Renal pelvis (tissue), 4 donors: ENCODE measurements around the gene CELA2A. TPM values are rescaled to one million over a fixed set of nuclear protein-coding genes. Genes with fewer than 3 reads are reported as not detected.
"Not testable (repeated sequence)": the region's sequence is repeated elsewhere in the genome, so short reads cannot be mapped to it uniquely, and the experiment has no call there.

ENCODE experiments used
- DNase-seq: peaks from one replicate; pipeline ENCODE4 v3.0.0-alpha.2; 2013
- polyA plus RNA-seq, 3 donors: library from polyadenylated mRNA; unstranded; fragments of 120-200 nt; gene quantifications; one replicate each; pipeline ENCODE4 v1.2.1, GENCODE V29; 2013; ENCODE audit not compliant: insufficient read length in 3 of 3

CELA2A gene
- polyA plus RNA-seq, 3 donors, result 0.14 to 0.59 TPM; not detected in 1

DNA sequence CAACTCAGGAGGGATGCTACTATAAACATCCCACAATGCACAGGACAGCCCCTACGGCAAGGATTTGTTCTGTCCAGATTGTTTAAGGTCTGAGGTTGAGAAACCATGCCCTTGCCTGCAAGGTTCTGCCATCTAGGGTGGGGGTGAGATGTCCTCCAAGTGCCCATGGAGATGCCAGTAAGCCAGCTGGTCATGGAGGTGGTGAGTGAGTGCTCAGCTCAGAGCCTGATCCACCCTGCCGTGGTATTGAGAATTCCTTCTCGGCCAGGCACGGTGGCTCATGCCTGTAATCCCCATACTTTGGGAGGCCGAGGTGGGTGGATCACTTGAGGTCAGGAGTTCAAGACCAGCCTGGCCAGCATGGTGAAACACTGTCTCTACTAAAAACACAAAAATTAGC is 31.6 kb upstream of the CELA2A start:
- no peak for DNase-seq

DNA sequence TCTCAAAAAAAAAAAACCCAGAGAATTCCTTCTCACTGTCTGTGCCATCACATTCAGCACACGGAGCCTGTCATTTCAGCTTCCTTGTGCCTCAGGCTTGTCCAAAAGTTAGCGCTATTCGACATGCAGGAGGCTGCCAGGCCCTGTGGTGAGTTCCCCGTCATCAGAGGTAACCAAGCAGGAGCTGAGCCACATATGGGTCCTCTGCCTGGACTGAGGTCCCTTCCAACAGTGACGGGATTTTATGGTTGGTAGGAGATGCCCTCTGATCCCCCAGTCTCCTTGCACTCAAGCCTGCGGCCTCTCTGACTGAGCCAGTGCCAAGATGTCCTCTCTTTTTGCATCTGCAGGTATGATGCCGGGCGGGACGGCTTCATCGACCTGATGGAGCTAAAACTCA is 31.0 kb upstream of the CELA2A start:
- DNase-seq, result no peak

DNA sequence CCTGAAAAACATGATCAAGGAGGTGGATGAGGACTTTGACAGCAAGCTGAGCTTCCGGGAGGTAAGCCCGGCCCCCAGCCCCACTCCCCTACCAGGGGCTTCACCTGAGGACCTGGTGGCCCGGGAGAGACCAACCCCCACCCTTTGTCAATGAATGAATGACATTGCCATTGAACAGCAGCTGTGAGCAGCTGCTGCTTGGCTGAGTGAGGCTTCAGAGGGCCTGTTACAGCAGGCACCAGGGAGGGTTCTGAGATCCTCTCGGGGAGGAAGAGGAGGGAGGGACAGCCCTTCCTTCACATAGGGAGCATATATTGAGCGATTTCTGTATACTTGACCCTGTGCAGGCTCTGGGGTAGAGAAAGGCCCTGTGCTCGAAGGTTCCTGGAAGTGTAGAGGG is 30.6 kb upstream of the CELA2A start:
- DNase-seq, result no peak

DNA sequence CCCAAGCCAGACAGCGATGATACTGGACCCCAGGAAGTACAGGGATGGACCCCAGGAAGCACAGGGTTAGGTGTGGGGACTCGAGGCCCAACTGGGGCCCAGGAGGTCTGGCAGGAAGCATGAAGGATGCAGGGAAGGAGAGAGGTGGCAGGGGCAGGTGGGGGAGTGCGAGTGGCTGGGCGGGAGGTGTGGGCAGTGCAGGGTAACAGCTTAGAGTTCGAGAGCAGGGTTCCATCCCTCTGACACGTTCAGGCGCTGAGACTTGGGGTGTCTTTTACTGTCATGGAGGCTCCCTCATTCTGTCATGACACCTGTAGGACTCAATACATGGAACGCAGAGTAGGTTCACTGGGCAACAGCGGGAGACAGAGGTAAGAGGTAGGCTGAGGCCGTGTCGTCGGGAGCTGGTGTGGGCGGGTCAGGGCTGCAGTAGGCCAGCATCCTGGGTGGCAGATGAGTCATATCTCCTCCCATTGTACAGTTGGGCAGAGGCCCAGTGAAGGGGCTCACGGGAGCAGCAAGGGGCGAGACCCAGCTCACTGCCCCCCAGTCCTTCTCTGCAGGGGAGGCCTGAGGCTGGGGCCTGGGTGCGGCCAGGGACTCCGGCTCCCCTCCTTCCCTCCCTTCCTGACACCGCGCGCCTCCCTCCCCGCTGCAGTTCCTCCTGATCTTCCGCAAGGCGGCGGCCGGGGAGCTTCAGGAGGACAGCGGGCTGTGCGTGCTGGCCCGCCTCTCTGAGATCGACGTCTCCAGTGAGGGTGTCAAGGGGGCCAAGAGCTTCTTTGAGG is 29.8 kb upstream of the CELA2A start:
- DNase-seq, result no peak

DNA sequence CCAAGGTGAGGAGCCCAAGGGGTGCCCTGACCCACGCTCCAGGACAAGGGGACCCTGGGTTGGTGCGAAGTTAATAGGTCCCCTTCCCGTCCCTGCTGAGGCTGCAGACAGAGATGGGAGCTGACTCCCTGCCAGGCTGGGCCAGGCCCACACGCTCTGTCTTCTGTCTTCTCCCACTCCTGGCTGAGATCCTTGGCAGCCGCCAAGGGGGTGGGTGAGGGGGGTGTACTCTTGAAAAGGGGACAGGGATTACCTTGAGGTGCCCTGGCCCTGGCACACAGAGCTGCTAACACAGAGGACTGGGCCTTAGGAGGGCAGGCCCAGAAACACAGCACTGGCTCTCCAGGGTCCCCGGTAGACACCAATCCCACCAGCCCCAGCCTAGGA is 29.3 kb upstream of the CELA2A start:
- DNase-seq, result no peak

DNA sequence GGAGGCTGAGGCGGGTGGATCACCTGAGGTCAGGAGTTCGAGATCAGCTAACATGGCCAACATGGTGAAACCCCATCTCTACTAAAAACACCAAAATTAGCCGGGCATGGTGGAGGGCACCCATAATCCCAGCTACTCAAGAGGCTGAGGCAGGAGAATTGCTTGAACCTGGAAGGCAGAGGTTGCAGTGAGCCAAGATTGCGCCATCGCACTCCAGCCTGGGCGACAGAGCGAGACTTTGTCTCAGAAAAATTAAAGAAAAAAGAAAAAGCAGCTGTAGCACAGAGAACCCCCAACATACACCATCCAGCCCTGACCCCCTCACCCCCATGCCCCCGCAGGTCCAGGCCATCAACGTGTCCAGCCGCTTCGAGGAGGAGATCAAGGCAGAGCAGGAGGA is 28.3 kb upstream of the CELA2A start:
- not testable (repeated sequence) for DNase-seq

DNA sequence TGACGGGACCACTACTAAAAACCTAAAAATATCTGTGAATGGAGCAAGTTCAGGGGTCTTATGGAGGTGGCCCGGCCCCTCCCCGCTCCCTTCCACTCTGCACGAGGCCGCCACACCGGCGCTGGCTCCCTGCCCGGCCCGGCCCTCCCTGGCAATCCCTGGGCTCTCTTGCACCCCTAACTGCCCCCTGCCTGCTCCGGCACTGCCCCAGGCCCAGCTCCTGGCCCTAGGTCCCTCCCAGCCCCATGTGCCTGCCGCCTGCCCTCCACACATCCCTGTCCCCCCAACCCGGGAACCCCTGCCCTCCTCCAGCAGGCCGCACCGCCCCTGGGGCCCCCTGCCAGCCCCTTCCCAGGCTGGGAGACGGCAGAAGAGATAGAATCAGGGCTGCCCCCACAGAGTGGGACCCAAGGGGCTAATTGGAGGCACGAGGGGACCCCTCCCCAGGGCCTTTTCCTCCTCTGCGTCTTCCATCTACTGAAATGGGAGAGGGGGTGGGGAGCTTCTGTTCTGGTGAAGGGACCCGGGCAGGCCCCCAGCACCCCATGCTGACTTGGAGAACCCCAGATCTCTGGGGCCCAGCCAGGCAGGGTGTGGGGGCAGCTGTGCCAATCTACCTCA is 27.6 kb upstream of the CELA2A start:
- DNase-seq, result no peak

DNA sequence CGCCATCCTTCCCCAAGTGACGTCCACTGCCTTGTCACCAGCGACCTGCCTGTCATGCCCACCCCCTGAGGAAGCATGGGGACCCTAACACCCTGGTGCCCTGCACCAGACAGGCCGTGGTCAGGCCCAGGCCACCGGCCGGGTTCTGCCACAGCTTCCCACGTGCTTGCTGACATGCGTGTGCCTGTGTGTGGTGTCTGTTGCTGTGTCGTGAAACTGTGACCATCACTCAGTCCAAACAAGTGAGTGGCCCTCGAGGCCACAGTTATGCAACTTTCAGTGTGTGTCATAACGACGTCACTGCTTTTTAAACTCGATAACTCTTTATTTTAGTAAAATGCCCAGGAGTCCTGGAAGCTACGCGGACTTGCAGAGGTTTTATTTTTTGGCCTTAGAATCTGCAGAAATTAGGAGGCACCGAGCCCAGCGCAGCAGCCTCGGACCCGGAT is 26.8 kb upstream of the CELA2A start:
- DNase-seq, result no peak

DNA sequence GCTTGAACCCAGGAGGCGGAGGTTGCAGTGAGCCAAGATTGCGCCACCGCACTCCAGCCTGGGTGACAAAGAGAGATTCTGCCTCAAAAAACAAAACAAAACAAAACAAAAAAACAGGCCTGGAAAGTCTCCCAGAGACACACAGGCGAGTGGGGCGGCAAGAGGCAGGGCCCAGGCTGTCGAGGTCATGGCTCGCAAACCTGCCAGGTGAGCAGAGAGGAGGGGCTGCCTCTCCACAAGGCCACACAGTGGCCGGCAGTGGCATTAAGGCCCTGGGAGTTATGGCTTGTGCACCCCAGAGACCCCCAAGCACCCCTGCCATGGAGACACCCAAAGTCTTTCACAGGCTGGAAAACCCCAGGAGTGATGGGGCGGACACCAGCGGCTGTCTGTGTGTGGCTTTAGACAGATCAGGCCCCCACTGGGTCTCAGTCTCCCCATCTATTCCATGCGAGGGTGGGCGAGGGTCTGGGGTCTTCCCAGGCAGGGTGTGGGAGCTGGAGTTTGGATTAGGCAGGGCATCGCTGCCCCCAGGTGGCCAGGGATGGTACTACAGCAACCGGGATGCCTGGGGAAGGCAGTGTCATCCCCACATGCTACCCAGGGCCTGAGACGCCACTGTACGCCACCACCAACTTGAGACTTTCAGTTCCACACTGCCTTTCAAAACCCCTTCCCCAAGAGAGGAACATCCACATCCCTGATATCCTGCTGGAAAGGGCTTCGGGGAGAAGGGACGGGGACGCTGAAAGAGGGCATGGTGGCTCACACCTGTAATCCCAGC is 25.6 kb upstream of the CELA2A start:
- DNase-seq, result no peak

DNA sequence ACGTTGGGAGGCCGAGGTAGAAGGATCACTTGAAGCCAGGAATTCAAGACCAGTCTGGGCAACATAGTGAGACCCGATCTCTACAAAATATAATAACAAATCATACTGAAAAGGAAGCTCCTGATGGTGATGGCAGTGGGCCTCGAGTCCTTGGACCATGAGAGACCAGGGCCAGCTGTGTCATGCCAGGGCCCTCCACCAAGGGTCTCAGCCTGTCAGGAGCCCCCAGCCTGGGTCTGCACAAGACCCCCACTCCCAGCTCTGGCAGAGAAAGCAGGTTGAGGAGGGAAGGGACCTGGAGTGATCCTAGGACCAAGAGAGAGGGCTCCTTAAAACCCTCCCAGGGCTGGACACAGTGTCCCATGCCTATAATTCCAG is 25.0 kb upstream of the CELA2A start:
- no peak for DNase-seq

DNA sequence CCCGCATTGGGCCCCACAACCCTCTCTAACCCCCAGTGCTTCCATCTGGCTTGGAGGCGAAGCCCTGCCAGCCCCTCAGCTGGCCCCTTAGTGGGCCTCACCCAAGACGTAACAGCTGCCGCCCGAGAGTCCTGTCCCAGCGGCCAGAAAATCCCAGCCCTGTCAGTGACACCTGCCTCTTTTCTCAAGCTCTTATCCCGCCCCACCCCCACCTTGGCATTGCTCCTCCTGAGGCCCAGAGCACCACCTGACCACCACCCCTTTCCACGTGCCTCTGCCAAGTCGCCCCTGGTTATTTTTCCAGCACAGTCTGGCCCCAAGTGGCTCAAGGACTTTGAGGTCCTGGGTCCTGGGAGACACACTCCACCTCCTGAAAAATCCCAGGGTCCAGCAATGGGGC is 24.2 kb upstream of the CELA2A start:
- DNase-seq, result no peak

DNA sequence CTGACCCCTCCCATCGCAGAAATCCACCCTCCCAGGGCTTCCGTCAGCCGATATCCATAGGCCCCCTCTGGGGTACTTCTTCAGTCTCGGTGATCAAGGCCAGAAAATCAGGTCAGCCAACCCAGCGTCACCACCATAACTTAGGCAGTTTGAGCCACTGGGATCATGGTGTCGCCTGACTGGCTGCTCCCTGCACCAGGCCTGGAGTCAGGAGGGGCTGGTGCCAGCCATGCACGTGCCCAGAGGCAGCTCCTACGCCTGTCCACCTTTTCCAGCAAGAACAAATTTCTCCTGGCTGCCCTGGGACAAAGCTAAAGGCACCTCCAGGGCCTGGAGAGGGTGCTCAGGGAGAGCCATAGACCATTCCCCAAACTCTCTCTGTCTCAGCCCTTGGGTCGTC is 23.1 kb upstream of the CELA2A start:
- DNase-seq, result no peak

DNA sequence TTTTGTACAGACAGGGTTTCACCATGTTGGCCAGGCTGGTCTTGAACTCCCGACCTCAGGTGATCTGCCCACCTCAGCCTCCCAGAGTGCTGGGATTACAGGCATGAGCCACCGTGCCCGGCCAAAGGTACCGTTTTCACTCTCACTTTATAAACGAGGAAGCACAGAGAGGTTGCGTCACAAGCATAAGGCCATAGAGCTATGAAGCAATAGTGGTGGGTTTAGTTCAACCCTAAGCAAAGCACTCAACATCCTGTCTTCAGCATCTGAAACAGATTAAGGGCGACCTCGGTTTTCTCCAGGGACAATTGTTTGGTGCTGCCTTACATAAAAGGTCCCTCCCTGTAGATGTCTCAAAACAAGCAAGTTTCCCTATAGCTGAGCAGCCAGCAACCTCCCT is 21.8 kb upstream of the CELA2A start:
- DNase-seq, result not testable (repeated sequence)

DNA sequence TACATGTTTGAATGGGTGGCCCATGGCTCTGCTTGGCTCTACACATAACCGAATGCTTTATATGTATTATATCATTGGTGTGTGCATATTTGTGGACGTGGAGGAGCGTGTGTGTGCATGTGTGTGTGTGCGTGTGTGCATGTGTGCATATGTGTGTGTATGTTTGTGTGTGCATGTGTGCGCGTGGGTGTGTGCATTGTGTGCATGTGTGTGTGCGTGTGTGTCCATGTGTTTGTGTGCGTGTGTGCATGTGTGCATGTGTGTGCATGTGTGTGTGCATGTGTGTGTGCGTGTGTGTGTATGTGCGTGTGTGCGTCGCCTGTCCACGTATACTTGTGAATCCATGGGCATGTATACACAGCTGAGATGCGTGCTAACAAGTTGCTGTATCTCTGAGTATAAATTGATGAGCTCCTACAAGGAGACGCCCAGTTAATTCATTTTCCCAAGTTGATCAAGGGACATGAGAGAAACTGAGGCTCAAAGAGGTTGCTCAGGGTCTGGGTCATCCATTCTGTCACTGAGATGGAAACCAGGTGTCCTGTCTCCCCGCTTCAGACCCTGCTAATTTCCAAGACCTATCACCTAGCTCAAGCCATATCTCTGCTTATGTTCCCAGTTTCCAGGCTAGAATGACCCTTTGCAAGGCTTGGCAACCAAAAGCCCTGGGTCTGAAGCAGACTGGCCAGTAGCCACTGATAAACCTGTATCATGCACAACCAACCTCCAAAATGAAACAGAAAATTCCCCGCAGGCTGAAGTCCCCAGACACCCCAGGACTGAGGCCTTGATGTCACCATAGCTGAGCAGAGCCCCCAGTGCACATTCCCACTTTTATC is 21.1 kb upstream of the CELA2A start:
- no peak for DNase-seq

DNA sequence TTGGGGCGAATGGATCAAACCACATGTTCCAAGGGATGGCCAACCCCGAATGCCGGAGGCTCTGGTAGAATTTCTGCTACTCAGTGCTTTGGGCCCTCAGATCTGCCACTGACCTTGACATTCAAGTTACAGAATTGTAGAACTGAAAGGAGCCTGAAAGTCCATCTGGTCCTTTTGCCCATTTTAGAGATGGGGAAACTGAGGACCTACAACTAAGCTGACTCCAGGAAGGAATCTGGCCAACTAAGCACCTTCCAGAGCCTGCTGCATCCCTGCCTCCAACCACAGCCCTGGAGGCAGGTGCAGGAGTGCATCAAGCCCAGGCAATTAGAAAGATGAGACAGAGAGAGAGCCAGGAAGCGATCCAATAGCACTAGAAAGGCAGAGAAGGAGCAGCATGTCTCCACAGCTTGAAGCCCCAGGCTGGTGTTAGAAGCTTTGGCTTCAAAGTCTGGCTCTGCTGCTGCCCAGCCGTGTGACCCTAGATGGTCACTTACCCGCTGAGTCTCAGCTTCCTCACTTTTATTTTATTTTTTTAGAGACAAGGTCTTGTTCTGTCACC is 19.6 kb upstream of the CELA2A start:
- no peak for DNase-seq

DNA sequence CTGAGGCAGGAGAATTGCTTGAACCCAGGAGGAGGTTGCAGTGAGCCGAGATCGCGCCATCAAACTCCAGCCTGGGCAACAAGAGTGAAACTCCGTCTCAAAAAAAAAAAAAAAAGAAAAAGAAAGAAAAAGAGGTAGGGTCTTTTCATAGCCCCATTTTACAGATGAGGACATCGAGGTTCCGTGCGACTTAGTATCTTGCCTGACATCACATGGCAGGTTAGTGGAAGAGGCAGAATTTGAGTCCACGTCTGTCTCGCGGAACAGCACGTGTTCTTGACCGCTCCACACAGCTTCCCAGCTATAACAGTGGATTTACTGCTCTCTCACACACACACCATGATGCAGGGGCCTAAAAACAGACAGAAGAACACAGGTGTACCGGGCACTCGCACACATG is 17.2 kb upstream of the CELA2A start:
- no peak for DNase-seq

DNA sequence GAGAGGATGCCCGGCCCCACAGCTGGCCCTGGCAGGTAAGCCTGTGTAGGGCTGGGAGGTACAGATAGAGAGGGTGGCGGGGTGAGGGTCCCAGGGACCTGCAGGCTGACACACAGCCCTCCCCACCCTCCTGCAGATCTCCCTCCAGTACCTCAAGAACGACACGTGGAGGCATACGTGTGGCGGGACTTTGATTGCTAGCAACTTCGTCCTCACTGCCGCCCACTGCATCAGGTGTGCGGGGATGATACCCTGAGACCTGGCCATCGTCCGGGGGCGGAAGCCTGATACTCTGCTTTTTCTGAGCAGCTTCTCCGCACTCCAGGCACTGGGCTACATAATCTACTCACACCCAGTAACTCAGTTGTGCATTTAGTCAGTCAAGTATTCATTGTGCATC is 16.2 kb upstream of the CELA2A start:
- no peak for DNase-seq

DNA sequence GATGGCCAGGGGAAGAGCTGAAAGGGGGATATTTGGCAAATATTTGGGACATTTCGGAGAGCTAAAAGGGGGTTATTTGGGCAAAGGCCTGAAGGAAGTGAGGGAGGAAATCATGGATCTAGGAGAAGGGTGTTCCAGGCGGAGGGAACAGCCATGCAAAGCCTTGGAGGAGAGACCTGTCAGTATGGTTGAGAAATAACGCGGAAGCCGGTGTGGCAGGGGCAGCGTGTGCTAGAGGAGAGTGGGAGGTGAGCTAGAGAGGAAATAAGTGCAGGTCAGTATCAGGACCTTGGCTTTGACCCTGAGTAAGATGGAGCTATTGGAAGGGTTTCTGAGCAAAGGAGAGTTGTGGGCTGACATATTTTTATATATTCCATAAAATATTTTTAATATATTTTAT is 15.3 kb upstream of the CELA2A start:
- no peak for DNase-seq

DNA sequence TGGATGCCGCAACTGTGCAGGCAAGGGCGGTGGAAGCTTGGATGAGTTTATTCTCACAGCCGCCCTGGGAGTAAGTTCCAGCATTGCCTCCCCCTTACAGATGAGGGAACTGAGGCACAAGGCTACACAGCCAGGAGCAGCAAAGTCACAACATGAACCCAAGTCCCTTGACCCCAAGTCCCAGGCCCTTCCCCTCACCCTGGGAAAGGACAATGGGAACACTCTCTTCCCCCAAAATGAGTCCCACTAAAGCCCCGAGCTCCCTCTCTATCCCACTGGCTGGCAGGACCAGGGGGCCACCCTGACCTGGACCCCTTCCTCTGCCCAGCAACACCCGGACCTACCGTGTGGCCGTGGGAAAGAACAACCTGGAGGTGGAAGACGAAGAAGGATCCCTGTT is 14.4 kb upstream of the CELA2A start:
- no peak for DNase-seq

DNA sequence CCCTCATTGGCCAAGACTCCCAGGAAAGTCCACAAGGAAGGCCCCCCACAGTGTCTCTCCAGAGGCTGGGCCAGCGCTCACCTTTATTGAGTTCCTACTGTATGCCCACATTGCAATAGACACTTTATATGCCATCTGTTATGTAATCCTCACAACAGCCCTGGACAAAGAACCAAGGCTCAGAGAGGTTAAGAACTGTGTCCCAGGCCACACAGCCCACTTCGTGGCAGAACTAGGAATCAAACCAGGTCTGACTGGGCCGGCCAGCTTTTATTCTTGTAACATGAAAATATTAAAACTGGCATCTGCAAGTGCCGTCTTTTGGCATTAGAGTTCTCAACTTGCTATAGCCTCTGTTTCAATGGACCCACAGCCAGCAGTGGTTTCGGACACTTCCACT is 13.8 kb upstream of the CELA2A start:
- no peak for DNase-seq

DNA sequence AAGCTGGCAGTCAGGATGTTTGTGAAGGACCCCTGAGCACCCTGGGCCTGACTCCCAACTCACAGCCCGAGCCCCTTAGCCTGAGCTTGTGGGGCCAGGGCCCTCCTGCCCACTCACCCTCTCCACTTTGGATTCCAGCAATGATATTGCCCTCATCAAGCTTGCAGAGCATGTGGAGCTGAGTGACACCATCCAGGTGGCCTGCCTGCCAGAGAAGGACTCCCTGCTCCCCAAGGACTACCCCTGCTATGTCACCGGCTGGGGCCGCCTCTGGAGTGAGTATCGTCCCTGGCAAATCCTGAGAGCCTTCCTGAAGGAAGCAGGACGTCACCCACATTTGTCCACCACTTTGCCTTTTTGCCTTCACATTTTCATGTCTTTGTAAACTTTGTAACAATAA is 13.3 kb upstream of the CELA2A start:
- DNase-seq, result no peak
